ENCODE measurements around the gene MACROD2.
"Not testable (repeated sequence)": the region's sequence is repeated elsewhere in the genome, so short reads cannot be mapped to it uniquely, and the experiment has no call there.

The MACROD2 gene

GRCh38 chr20:14245368-14245970 is 250.2 kb downstream of the MACROD2 start:
- H3K4me3 ChIP-seq (ENCODE audit: low read depth, low read length) = no peak overlapping the region
- no peak for TF ChIP-seq CTCF (IDR thresholded peaks at IDR 0.05; ENCODE audit: borderline replicate concordance, insufficient read depth, low read depth, low read length)

GRCh38 chr20:14259689-14260088 is 264.4 kb downstream of the MACROD2 start:
- no peak for TF ChIP-seq CTCF (IDR thresholded peaks at IDR 0.05; ENCODE audit: borderline replicate concordance, insufficient read depth, low read depth, low read length)

GRCh38 chr20:14260367-14260766 is 265.1 kb downstream of the MACROD2 start:
- no peak for TF ChIP-seq CTCF (IDR thresholded peaks at IDR 0.05; ENCODE audit: borderline replicate concordance, insufficient read depth, low read depth, low read length)
- no peak overlapping the region for H3K4me3 ChIP-seq (ENCODE audit: low read depth, low read length)

More at GRCh38 chr20:14259689-14260088, 264.4 kb downstream of the MACROD2 start:
- H3K4me3 ChIP-seq (ENCODE audit: low read depth, low read length) = no peak overlapping the region

- no peak overlapping the region for H3K4me3 ChIP-seq (ENCODE audit: low read depth, low read length)
- no peak for TF ChIP-seq CTCF (IDR thresholded peaks at IDR 0.05; ENCODE audit: borderline replicate concordance, insufficient read depth, low read depth, low read length)
These were observed 269.6 kb downstream of the MACROD2 start for GRCh38 chr20:14264869-14265268.

GRCh38 chr20:14266246-14266645 is 270.9 kb downstream of the MACROD2 start:
- TF ChIP-seq CTCF (IDR thresholded peaks at IDR 0.05; ENCODE audit: borderline replicate concordance, insufficient read depth, low read depth, low read length) = no peak
- H3K4me3 ChIP-seq (ENCODE audit: low read depth, low read length) = no peak overlapping the region

- H3K4me3 ChIP-seq (ENCODE audit: low read depth, low read length) = not testable (repeated sequence)
These were observed 275.4 kb downstream of the MACROD2 start for GRCh38 chr20:14270751-14271150.

GRCh38 chr20:14282140-14282539 is 286.8 kb downstream of the MACROD2 start:
- no peak for TF ChIP-seq CTCF (IDR thresholded peaks at IDR 0.05; ENCODE audit: borderline replicate concordance, insufficient read depth, low read depth, low read length)

GRCh38 chr20:14284443-14284842 is 289.1 kb downstream of the MACROD2 start:
- TF ChIP-seq CTCF (IDR thresholded peaks at IDR 0.05; ENCODE audit: borderline replicate concordance, insufficient read depth, low read depth, low read length) = no peak
- no peak overlapping the region for H3K4me3 ChIP-seq (ENCODE audit: low read depth, low read length)

More at GRCh38 chr20:14282140-14282539, 286.8 kb downstream of the MACROD2 start:
- H3K4me3 ChIP-seq (ENCODE audit: low read depth, low read length) = no peak overlapping the region

All from GM12875 (cell line).